Posterior vena cava (tissue), 2 donors: ENCODE measurements around the gene STMN1. TPM values are rescaled to one million over a fixed set of nuclear protein-coding genes. Genes with fewer than 3 reads are reported as not detected.

Experiments
- DNase-seq: peaks from one replicate; pipeline ENCODE4 v3.0.0-alpha.2; 2020; ENCODE audit warnings: low spot score
- intact Hi-C, 2 donors: fragments of 100-400 bp; cut with DNase I; formaldehyde crosslinking; loops; one replicate each; pipeline versions ENCODE4 v1.14.1 to v1.14.2; 2022 to 2023
- microRNA-seq, 2 donors: library from miRNA; unstranded; fragments of <30 nt; microRNA quantifications; one replicate each; pipeline ENCODE4 v1.2.0, GENCODE V29; 2020 to 2021; ENCODE audit warnings: borderline microRNAs expressed in 2 of 2
- total RNA-seq, 2 donors: library from RNA; stranded (reverse); fragmentation: NEBNext Ultra II Directional; extraction: Animal tissue kit (Norgen Biotek cat#: 25700); gene quantifications; one replicate each; pipeline ENCODE4 v1.2.1, GENCODE V29; 2021
- donor health status: DM: yes; HTN: yes; CAD: no.
- donor health status: DM: yes; HTN: yes; CAD: no.

The STMN1 gene
- total RNA-seq, 2 donors from 2014 or later, result 19.1 to 24.8 TPM

GRCh38 chr1:25856856-25857255 lies 49.4 kb downstream of the STMN1 start:
- intact Hi-C loops, result no loop called here
- DNase-seq, result no peak

- intact Hi-C loops, result no loop called here
- DNase-seq, result no peak
Measured at GRCh38 chr1:25854554-25854953, 51.7 kb downstream of the STMN1 start.

Small RNA genes lying within 50 kb of the gene (microRNA-seq; reads per million reads assigned to microRNA genes)
- 0 reads per million in 2 donors for gene MIR3917

Other genes starting within 250 kb of the STMN1 start
- 10 to 100 TPM; 85.7 to 88.0 TPM for gene SELENON, start 106.2 kb downstream of the STMN1 start, total RNA-seq
- 10 to 100 TPM; 45.6 to 59.6 TPM for gene MTFR1L, start 86.5 kb downstream of the STMN1 start, total RNA-seq
- not detected for gene AUNIP, start 47.0 kb downstream of the STMN1 start, total RNA-seq
- 1 to 10 TPM; 5.9 to 7.1 TPM for gene PAQR7, start 30.7 kb downstream of the STMN1 start, total RNA-seq
- gene PAFAH2, start 91.6 kb upstream of the STMN1 start, total RNA-seq, result 1 to 10 TPM; 7.2 to 7.7 TPM
- gene EXTL1, start 115.4 kb upstream of the STMN1 start, total RNA-seq, result 1 to 10 TPM in 1 of 2 donors, not detected in 1; 1.7 TPM
- not detected for gene SLC30A2, start 139.7 kb upstream of the STMN1 start, total RNA-seq
- 1 to 10 TPM in 1 of 2 donors, under 1 TPM in 1; 0.29 to 1.2 TPM for gene TRIM63, start 161.2 kb upstream of the STMN1 start, total RNA-seq
- gene PDIK1L, start 205.4 kb upstream of the STMN1 start, total RNA-seq, result 1 to 10 TPM; 8.1 to 8.4 TPM